Measurements from ENCODE around the gene C17orf58. TPM values are rescaled to one million over a fixed set of nuclear protein-coding genes. Genes with fewer than 3 reads are reported as not detected.

The C17orf58 gene
- total and polyA plus RNA-seq, 2 of the 8 experiments (the other 6 are each of a cell fraction or from before 2014, with no cell fraction given), result 22.6 to 24.1 TPM

DNA sequence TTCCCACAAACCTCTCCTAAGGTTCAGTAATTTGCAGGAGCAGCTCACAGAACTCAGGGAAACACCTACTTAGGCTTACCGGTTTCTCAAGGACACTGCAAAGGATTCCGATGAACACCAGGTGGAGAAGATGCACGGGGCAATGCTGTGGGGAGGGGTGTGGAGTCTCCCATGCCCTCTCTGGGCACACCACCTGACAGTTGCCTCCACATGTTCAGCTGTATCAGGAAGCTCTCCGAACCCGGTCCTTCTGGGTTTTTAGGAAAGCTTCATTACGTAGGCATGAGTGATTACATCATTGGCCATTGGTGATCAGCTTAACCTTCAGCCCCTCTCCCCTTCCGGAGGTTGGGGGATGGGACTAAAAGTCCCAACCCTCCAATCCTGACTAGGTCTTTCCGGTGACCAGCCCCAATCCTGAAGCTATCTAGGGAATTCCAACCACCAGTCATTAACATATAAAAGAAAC, 21.6 kb downstream of the C17orf58 start:
- 3% methylated on average over 8 of the region's 8 CpGs; no CpG with 5 or more reads in 1 of the 2 experiments for WGBS, 2 experiments (ENCODE audit: extremely low coverage in 1 of 2, insufficient coverage in 1 of 2, insufficient read length in 1 of 2, insufficient replicate concordance in 2 of 2, low coverage in 1 of 2, low lambda C conversion rate in 2 of 2, missing lambda C conversion rate in 1 of 2)
- Histone ChIP-seq H3K23ac (ENCODE audit: insufficient read length) (no peak overlapping the region), H3K4me1 (replicated peaks in 1 of 4; ENCODE audit: control insufficient read depth in 3 of 4, insufficient read depth in 4 of 4, low read length in 3 of 4) (peaks cover 0 to 7% (median 2%) of the 10 kb centered on the region in 4 experiments; a peak in 4 of 7 replicates), H3K27ac (ENCODE audit: low read depth, low read length) (peak overlapping the region; percentile 95), H3K56ac (replicated peaks; ENCODE audit: insufficient read length, low read depth, low read length) (peak overlapping the region; percentile 34), H3K79me2 (ENCODE audit: control insufficient read depth in 1 of 2, insufficient read depth in 2 of 2, low read length in 2 of 2) (peaks cover 3 to 10% of the 10 kb centered on the region in 2 experiments; a peak in 3 of 4 replicates), H3K9ac (replicated peaks in 1 of 4; ENCODE audit: extremely low read depth in 1 of 4, low read depth in 3 of 4, low read length in 3 of 4) (peak overlapping the region in 3 of 4 experiments; percentile 78 to 87 (median 80); a peak in 6 of 7 replicates), H2BK5ac (ENCODE audit: low read depth, low read length) (peak overlapping the region; percentile 88), H2BK12ac (ENCODE audit: low read depth, low read length) (peak overlapping the region; percentile 11; the same call in 1 of the 2 replicates), H3K27me3 (replicated peaks in 1 of 4; ENCODE audit: control insufficient read depth in 3 of 4, extremely low read depth in 1 of 4, insufficient read depth in 3 of 4, low read length in 3 of 4) (no peaks in the 10 kb centered on the region), H4K91ac (replicated peaks; ENCODE audit: insufficient read length, low read length) (peak overlapping the region; percentile 63), H3K4me2 (ENCODE audit: insufficient read depth in 1 of 2, low read depth in 2 of 2, low read length in 2 of 2) (peak overlapping the region; percentile 81 to 95), H4K20me1 (replicated peaks in 1 of 2; ENCODE audit: control insufficient read depth in 1 of 2, insufficient read depth in 2 of 2, low read length in 2 of 2) (no peaks in the 10 kb centered on the region), H3K14ac (ENCODE audit: insufficient read length) (no peak overlapping the region), H2BK15ac (ENCODE audit: low read length) (no peak overlapping the region), H3K79me1 (ENCODE audit: low read depth, low read length) (no peaks in the 10 kb centered on the region), H2AK5ac (ENCODE audit: low read depth, low read length) (no peak overlapping the region), H2BK20ac (ENCODE audit: low read length) (no peak overlapping the region), H2BK120ac (replicated peaks; ENCODE audit: low read depth, low read length) (peak overlapping the region; percentile 87), H3K36me3 (ENCODE audit: control insufficient read depth in 2 of 4, insufficient read depth in 4 of 4, low read length in 3 of 4) (peaks cover 0 to 20% (median under 1%) of the 10 kb centered on the region in 4 experiments; a peak in 2 of 8 replicates), H2AFZ (ENCODE audit: low read length) (no peak overlapping the region), H3K4ac (replicated peaks; ENCODE audit: insufficient read length, low read depth, low read length) (peak overlapping the region; percentile 34), H3K23me2 (ENCODE audit: low read depth, low read length) (peaks cover 4% of the 10 kb centered on the region; the same call in 1 of the 2 replicates), H3K4me3 (ENCODE audit: extremely low read depth in 1 of 4, insufficient read depth in 2 of 4, low read depth in 3 of 4, low read length in 4 of 4) (peak overlapping the region; percentile 70 to 87 (median 78)), H4K5ac (ENCODE audit: insufficient read length, low read depth, low read length) (peak overlapping the region; percentile 79), H4K8ac (ENCODE audit: extremely low read depth, insufficient read depth, low read length) (no peak overlapping the region; the same call in 1 of the 2 replicates), H3K18ac (ENCODE audit: extremely low read depth, low read length) (peak overlapping the region; percentile 76; the same call in 1 of the 2 replicates), H3K9me3 (ENCODE audit: insufficient read depth in 2 of 2, low read depth in 1 of 2, low read length in 1 of 2) (no peaks in the 10 kb centered on the region)
- POLR2A ChIA-PET (ENCODE audit: partially characterized antibody), result interaction anchor here (0.5 to 2.9 kb wide), 21 partner anchors 9 to 150 kb away, joined by 3 to 14 read pairs (median 5); partner anchors contain the start of genes BPTF, C17orf58 and KPNA2
- CTCF ChIA-PET (ENCODE audit: partially characterized antibody), result interaction anchor here (0.5 to 1.5 kb wide), 6 partner anchors 11 to 304 kb away, joined by 3 to 12 read pairs (median 4); no protein-coding TSS in a partner anchor
- peak; percentile 100 for FAIRE-seq
- peak; percentile 72 to 87 for DNase-seq (ENCODE audit: low read depth in 1 of 2, low spot score in 2 of 2)
- 0 out of 2 replicates have a peak, but pooled peaks have one; percentile 20 for TF ChIP-seq CHD2 (IDR thresholded peaks at IDR 0.05; ENCODE audit: low read length)
- TF ChIP-seq KDM1A (IDR thresholded peaks at IDR 0.05; ENCODE audit: borderline replicate concordance, low read length), result no peak
- TF ChIP-seq HDAC2 (IDR thresholded peaks at IDR 0.05; ENCODE audit: borderline replicate concordance in 1 of 2, low read depth in 2 of 2, low read length in 2 of 2), result 0 out of 4 replicates have a peak, but pooled peaks of 1 of the 2 experiments have one; percentile 57
- TF ChIP-seq NANOG (IDR thresholded peaks at IDR 0.05; ENCODE audit: insufficient read depth, low read depth, low read length, poor library complexity, severe bottlenecking), result no peak
- no peak for TF ChIP-seq CBX5 (IDR thresholded peaks at IDR 0.05; ENCODE audit: low read depth, low read length)
- TF ChIP-seq MAFK (IDR thresholded peaks at IDR 0.05; ENCODE audit: low read depth, low read length), result no peak
- no peak for TF ChIP-seq SP2 (IDR thresholded peaks at IDR 0.05; ENCODE audit: low read length)
- TF ChIP-seq SP1 (IDR thresholded peaks at IDR 0.05; ENCODE audit: low read depth, low read length), result peak; percentile 90
- TF ChIP-seq, protein P1, sequence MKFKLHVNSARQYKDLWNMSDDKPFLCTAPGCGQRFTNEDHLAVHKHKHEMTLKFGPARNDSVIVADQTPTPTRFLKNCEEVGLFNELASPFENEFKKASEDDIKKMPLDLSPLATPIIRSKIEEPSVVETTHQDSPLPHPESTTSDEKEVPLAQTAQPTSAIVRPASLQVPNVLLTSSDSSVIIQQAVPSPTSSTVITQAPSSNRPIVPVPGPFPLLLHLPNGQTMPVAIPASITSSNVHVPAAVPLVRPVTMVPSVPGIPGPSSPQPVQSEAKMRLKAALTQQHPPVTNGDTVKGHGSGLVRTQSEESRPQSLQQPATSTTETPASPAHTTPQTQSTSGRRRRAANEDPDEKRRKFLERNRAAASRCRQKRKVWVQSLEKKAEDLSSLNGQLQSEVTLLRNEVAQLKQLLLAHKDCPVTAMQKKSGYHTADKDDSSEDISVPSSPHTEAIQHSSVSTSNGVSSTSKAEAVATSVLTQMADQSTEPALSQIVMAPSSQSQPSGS (IDR thresholded peaks at IDR 0.05; ENCODE audit: low read length), result peak; percentile 98
- TF ChIP-seq TEAD4 (IDR thresholded peaks at IDR 0.05; ENCODE audit: low read depth, low read length), result peak; percentile 80

All from H1 (cell line).